Stimulated activated naive CD4-positive, alpha-beta T cell (primary cell): ENCODE measurements around the gene ASGR2.

Experiments
- DNase-seq, 6 experiments: peaks; one replicate each; lab custom pipeline; 2025; lab: John Stamatoyannopoulos, UW

The ASGR2 gene

GRCh38 chr17:7060165-7060891 lies 54.3 kb downstream of the ASGR2 start:
- no peak for DNase-seq

GRCh38 chr17:7058831-7059447 lies 55.7 kb downstream of the ASGR2 start:
- no peak for DNase-seq

GRCh38 chr17:7056386-7056785 lies 58.2 kb downstream of the ASGR2 start:
- no peak for DNase-seq
